Mesenchymal stem cell (in vitro differentiated cells and primary cell): Measurements from ENCODE around the gene JPH4.
A peak's percentile ranks its signal among the peaks of the same experiment; 100 is the strongest.

Experiments
- DNase-seq: peaks from one replicate; pipeline ENCODE4 v3.0.0-alpha.2; 2013
- H2AFZ ChIP-seq: one replicate; pipeline ENCODE4 v1.6.1; 2013; ENCODE audit warnings: low read depth, mild to moderate bottlenecking, control low read depth, inconsistent platforms, low read length, moderate library complexity
- H2AK5ac ChIP-seq: 2 replicates; pipeline ENCODE4 v1.6.1; 2013; ENCODE audit warnings: low read length, moderate library complexity, mild to moderate bottlenecking, inconsistent platforms; ENCODE audit not compliant: severe bottlenecking
- H2BK120ac ChIP-seq: one replicate; pipeline ENCODE4 v1.6.1; 2013; ENCODE audit warnings: low read depth, mild to moderate bottlenecking, inconsistent platforms, low read length, moderate library complexity
- H2BK12ac ChIP-seq, 2 experiments: one replicate each; pipeline ENCODE4 v1.6.1; 2013; ENCODE audit warnings: inconsistent platforms in 2 of 2, low read length in 2 of 2, mild to moderate bottlenecking in 2 of 2, moderate library complexity in 2 of 2, control low read depth in 1 of 2
- H2BK15ac ChIP-seq: one replicate; pipeline ENCODE4 v1.6.1; 2013; ENCODE audit warnings: mild to moderate bottlenecking, low read depth, inconsistent platforms; ENCODE audit not compliant: poor library complexity, severe bottlenecking
- H2BK5ac ChIP-seq: 2 replicates; pipeline ENCODE4 v1.6.1; 2013; ENCODE audit warnings: low read depth, mild to moderate bottlenecking, low read length, control low read depth, inconsistent platforms; ENCODE audit not compliant: poor library complexity, severe bottlenecking
- H3K14ac ChIP-seq, 2 experiments: one replicate each; pipeline ENCODE4 v1.6.1; 2013; ENCODE audit warnings: inconsistent platforms in 2 of 2, low read length in 2 of 2, control low read depth in 1 of 2, mild to moderate bottlenecking in 1 of 2, moderate library complexity in 1 of 2
- H3K18ac ChIP-seq, 2 experiments: one replicate each; pipeline ENCODE4 v1.6.1; 2013; ENCODE audit warnings: inconsistent platforms in 2 of 2, low read length in 2 of 2, control low read depth in 1 of 2, low read depth in 1 of 2, mild to moderate bottlenecking in 1 of 2
- H3K23ac ChIP-seq, 2 experiments: one replicate each; pipeline ENCODE4 v1.6.1; 2013; ENCODE audit warnings: inconsistent platforms in 2 of 2, low read length in 2 of 2, mild to moderate bottlenecking in 2 of 2, moderate library complexity in 2 of 2, control low read depth in 1 of 2
- H3K27ac ChIP-seq: 2 replicates; pipeline ENCODE4 v1.5.1; 2013; ENCODE audit warnings: mild to moderate bottlenecking, moderate library complexity, low read length, control low read depth, inconsistent platforms; ENCODE audit not compliant: poor library complexity, severe bottlenecking
- H3K27me3 ChIP-seq, 2 experiments: 2 replicates each; pipeline versions ENCODE4 v1.6.1 to v1.7.0; 2013; ENCODE audit warnings: low read length in 2 of 2, mild to moderate bottlenecking in 2 of 2, moderate library complexity in 2 of 2, control low read depth in 1 of 2, inconsistent platforms in 1 of 2; ENCODE audit not compliant: control insufficient read depth in 1 of 2, insufficient read depth in 1 of 2
- H3K36me3 ChIP-seq, 2 experiments: 2 replicates each; pipeline versions ENCODE4 v1.6.1 to v1.7.0; 2013; ENCODE audit warnings: low read length in 2 of 2, control low read depth in 1 of 2, inconsistent platforms in 1 of 2, low read depth in 1 of 2, mild to moderate bottlenecking in 1 of 2; ENCODE audit not compliant: insufficient read depth in 2 of 2, control insufficient read depth in 1 of 2
- H3K4ac ChIP-seq, 2 experiments: one replicate each; pipeline ENCODE4 v1.6.1; 2013; ENCODE audit warnings: inconsistent platforms in 2 of 2, low read length in 2 of 2, mild to moderate bottlenecking in 2 of 2, moderate library complexity in 2 of 2, control low read depth in 1 of 2, low read depth in 1 of 2
- H3K4me1 ChIP-seq: 2 replicates; pipeline ENCODE4 v1.6.1; 2013; ENCODE audit warnings: low read depth, low read length, control low read depth; ENCODE audit not compliant: control insufficient read depth, insufficient read depth
- H3K4me2 ChIP-seq: 2 replicates; pipeline ENCODE4 v1.6.1; 2013; ENCODE audit warnings: low read length, mild to moderate bottlenecking, inconsistent platforms; ENCODE audit not compliant: poor library complexity, severe bottlenecking
- H3K4me3 ChIP-seq, 2 experiments: 2 replicates each; pipeline versions ENCODE4 v1.5.1 to v1.7.0; 2013; ENCODE audit warnings: low read length in 2 of 2, mild to moderate bottlenecking in 2 of 2, control low read depth in 1 of 2, low read depth in 1 of 2; ENCODE audit not compliant: insufficient read depth in 1 of 2
- H3K79me1 ChIP-seq: replicated peaks from 2 replicates; pipeline ENCODE4 v1.6.1; 2013; ENCODE audit warnings: mild to moderate bottlenecking, control low read depth, low read length, inconsistent platforms; ENCODE audit not compliant: poor library complexity, severe bottlenecking
- H3K9ac ChIP-seq: 2 replicates; pipeline ENCODE4 v1.7.0; 2013; ENCODE audit warnings: mild to moderate bottlenecking, low read length, moderate library complexity
- H3K9me3 ChIP-seq: 2 replicates; pipeline ENCODE4 v1.7.0; 2013; ENCODE audit warnings: mild to moderate bottlenecking, low read length; ENCODE audit not compliant: control insufficient read depth
- H4K8ac ChIP-seq: one replicate; pipeline ENCODE4 v1.6.1; 2013; ENCODE audit warnings: inconsistent platforms, mild to moderate bottlenecking, low read length, moderate library complexity
- H4K91ac ChIP-seq: one replicate; pipeline ENCODE4 v1.6.1; 2013; ENCODE audit warnings: mild to moderate bottlenecking, low read length, inconsistent platforms
- WGBS: methylation state at CpG from one replicate; pipeline ENCODE4 v1.1.7; 2013; ENCODE audit warnings: mixed read lengths; 5-methylcytosine and 5-hydroxymethylcytosine counted together

JPH4 gene

DNA sequence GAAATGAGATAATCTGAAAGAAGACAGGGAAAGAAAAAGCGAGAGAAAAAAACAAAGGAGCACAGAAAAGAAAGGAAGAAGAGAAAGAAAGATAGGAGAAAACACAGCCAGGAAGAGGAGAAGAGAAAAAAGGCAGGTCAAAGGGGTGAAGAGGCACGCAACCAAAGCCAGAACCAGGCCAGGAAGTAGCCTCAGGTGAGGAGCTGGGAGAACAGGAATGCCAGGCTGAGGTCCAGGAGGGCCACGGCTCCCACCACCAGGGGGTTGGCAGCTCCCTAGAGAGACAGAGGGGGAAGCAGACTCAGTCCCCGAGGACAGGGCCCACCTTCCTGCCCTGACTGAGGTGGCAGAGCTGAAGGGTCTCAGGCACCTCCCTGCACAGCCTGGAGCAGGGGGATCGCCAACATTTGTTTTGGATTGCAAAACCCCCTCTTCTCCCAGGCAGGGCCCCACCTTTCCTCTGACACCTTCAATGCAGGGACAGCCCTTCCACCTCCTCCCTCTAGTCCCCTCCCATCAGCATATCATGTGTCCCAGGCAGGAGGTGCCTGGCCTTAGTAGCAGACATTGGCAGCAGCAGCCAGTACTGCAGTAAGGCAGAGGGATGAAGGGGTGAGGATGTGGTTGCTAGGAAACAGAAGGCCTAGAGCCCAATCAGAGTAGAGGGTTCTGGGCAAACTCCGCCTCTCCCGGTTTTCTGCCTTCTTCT, 9.0 kb downstream of the JPH4 start:
- no peak overlapping the region for H2BK5ac ChIP-seq
- peak overlapping the region in 1 of 2 experiments; percentile 37 for H3K23ac ChIP-seq
- H3K79me1 ChIP-seq = peaks cover 22% of the 10 kb centered on the region
- H2BK12ac ChIP-seq = no peak overlapping the region
- WGBS = 65% methylated on average over 7 of the region's 7 CpGs
- no peak overlapping the region for H3K4ac ChIP-seq
- H4K8ac ChIP-seq = no peak overlapping the region
- H3K4me2 ChIP-seq = no peak overlapping the region
- no peak overlapping the region for H3K9ac ChIP-seq
- H3K14ac ChIP-seq = no peak overlapping the region
- peak overlapping the region; percentile 54 for H4K91ac ChIP-seq
- H3K18ac ChIP-seq = no peak overlapping the region
- peaks cover 30 to 35% of the 10 kb centered on the region in 2 experiments for H3K27me3 ChIP-seq
- peak overlapping the region; percentile 8 for H2BK15ac ChIP-seq
- no peak overlapping the region for H2AFZ ChIP-seq
- peaks cover 15% of the 10 kb centered on the region for H3K4me1 ChIP-seq
- H3K27ac ChIP-seq = no peak overlapping the region
- DNase-seq = no peak
- H3K36me3 ChIP-seq = peaks cover 3 to 18% of the 10 kb centered on the region in 2 experiments
- H2BK120ac ChIP-seq = no peak overlapping the region
- H2AK5ac ChIP-seq = no peak overlapping the region
- H3K9me3 ChIP-seq = no peaks in the 10 kb centered on the region
- H3K4me3 ChIP-seq = no peak overlapping the region

DNA sequence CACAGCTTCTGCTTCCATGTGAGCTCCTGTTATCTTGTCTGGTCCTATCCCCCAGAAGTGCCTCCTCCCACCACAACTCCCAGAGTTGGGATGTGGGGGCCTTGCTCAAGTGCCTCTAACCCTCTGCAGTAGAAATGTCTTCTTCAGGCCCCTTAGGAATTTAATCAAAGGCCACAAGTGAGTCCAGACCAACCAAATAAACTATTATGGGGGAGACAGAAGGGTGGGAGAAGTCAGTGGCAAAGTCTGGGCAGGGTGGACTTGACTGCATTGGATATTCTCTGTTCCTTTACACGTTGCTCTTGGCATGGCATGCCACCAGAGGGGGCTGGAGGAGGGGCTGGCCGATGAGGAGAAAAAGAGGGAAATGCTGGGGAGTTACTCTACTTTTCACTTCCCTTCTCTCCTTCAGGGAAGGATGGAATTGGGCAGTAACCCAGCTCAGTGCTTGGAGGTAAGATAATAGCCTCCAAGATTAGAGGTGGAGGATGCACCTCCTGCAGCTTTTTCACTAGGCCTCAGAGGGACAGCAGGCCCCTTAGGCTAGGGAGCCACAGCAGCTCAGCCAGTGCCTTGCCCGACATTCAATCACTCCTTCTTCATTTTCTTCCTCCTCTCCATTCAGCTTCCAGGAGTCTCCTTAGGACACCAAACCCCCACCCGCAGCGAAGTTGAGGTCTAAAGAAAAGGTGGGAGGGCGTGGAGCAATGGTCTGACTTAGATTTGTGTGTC, 9.8 kb downstream of the JPH4 start:
- no peak overlapping the region for H2BK12ac ChIP-seq
- no peak overlapping the region for H3K27ac ChIP-seq
- H2AFZ ChIP-seq = no peak overlapping the region
- H3K79me1 ChIP-seq = peaks cover 29% of the 10 kb centered on the region
- H3K14ac ChIP-seq = no peak overlapping the region
- no peak overlapping the region for H2BK120ac ChIP-seq
- H3K4me3 ChIP-seq = no peak overlapping the region
- no peak overlapping the region for H4K91ac ChIP-seq
- H4K8ac ChIP-seq = peak overlapping the region; percentile 28
- no peak overlapping the region for H3K9ac ChIP-seq
- no peak overlapping the region for H2BK5ac ChIP-seq
- 11% methylated on average over 1 of the region's 6 CpGs for WGBS
- no peak overlapping the region for H3K4ac ChIP-seq
- no peak overlapping the region for H3K18ac ChIP-seq
- no peaks in the 10 kb centered on the region for H3K9me3 ChIP-seq
- peak overlapping the region; percentile 33 for H2AK5ac ChIP-seq
- no peak overlapping the region for H2BK15ac ChIP-seq
- H3K4me2 ChIP-seq = no peak overlapping the region
- peaks cover 3 to 27% of the 10 kb centered on the region in 2 experiments for H3K36me3 ChIP-seq
- no peak overlapping the region for H3K23ac ChIP-seq
- H3K4me1 ChIP-seq = peaks cover 15% of the 10 kb centered on the region
- DNase-seq = peak; percentile 24
- H3K27me3 ChIP-seq = peaks cover 28 to 34% of the 10 kb centered on the region in 2 experiments

DNA sequence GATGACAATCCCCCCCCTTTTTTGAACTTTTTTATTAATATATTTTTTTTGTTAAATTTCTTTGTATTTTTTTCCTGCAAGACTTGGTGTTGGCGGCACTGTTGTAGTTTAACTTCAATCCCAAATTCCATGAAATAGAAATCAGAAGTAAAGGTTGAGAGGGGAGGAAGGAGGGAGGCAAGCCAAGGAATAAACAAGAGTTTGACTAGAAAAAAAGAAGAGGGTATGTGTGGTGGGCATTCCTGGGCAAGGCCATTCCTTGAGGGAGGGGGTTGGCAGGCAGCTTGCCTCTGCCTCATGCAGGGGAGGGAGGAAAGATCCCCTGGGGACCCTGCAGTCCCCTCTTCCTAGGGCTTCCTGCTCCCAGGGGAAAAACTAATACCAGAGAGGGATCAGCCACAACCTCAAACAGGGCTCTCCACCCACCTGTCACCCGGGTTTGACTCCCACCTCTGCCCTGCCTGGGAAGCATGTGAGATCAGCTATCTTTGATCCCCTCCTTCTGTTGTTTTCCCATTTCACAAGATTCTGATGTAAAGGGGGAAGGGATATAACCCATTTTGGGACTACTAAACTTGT, 10.5 kb downstream of the JPH4 start:
- H3K27me3 ChIP-seq = peaks cover 23 to 27% of the 10 kb centered on the region in 2 experiments
- peaks cover 33% of the 10 kb centered on the region for H3K79me1 ChIP-seq
- H2AK5ac ChIP-seq = peak overlapping the region; percentile 33
- no peak for DNase-seq
- no peak overlapping the region for H3K27ac ChIP-seq
- peak overlapping the region; percentile 32 for H4K8ac ChIP-seq
- WGBS = 100% methylated on average over 1 of the region's 2 CpGs
- peaks cover 3 to 33% of the 10 kb centered on the region in 2 experiments for H3K36me3 ChIP-seq
- H3K23ac ChIP-seq = no peak overlapping the region
- no peak overlapping the region for H2AFZ ChIP-seq
- no peak overlapping the region for H2BK120ac ChIP-seq
- no peak overlapping the region for H2BK5ac ChIP-seq
- H3K4me2 ChIP-seq = no peak overlapping the region
- H3K18ac ChIP-seq = no peak overlapping the region
- peak overlapping the region; percentile 88 for H3K9ac ChIP-seq
- H3K14ac ChIP-seq = no peak overlapping the region
- H4K91ac ChIP-seq = no peak overlapping the region
- H3K4me1 ChIP-seq = peaks cover 15% of the 10 kb centered on the region
- H3K4me3 ChIP-seq = peak overlapping the region in 1 of 2 experiments; percentile 80
- no peaks in the 10 kb centered on the region for H3K9me3 ChIP-seq
- H2BK12ac ChIP-seq = no peak overlapping the region
- H2BK15ac ChIP-seq = no peak overlapping the region
- peak overlapping the region; percentile 6 to 29 for H3K4ac ChIP-seq
